HG02870 (cell line): ENCODE data around the gene CR1.
"Not testable (repeated sequence)": the region's sequence is repeated elsewhere in the genome, so short reads cannot be mapped to it uniquely, and the experiment has no call there.

Source experiments
- ATAC-seq: cut with Tn5 transposase; IDR thresholded peaks from one replicate; pipeline ENCODE4 v1.9.1; 2021; ENCODE audit warnings: mild to moderate bottlenecking, moderate library complexity; ENCODE audit not compliant: unreplicated experiment

The CR1 gene

DNA sequence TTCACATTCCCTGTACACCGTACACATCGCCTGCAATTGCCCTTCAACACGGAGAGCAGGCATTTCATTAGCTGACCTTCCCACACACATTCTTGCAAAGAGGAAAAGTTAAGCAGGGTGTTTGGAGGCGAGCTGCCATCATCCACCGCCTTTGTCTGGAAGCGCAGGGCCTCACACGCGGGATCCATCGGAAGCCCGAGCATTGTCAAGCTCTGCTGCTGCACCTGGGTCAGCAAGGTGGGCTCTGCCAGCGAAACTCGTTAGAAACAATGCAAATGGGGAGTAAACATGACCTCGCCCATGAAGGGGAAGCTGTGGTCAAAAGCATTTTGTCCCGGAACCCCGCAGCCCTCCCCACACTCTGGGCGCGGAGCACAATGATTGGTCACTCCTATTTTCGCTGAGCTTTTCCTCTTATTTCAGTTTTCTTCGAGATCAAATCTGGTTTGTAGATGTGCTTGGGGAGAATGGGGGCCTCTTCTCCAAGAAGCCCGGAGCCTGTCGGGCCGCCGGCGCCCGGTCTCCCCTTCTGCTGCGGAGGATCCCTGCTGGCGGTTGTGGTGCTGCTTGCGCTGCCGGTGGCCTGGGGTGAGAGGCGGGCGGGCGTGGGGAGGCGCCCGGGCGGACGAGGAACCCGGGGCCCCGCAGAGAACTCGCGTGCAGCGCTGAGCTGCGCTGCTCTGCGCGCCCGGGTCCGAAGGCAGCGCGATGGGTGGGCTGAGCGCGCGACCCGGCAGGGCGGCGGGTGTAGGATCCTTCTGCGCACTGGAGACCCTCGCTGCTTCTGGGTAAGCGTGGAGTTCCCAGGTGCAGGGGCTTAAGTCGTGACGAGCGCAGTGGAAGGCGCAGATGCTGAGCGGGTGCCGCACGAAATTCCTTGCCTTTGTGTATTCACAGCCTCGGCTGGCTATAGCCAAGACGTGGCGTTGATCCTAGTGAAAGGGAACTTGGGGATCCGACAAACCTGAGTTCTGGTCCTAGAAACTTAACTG, at the start of gene CR1:
Gene CR1, plus strand, starts transcription at position 357 of the 992 bp plus-strand sequence. Its CDS starts 111 bp downstream, at position 468.
- peak; percentile 41 for ATAC-seq

DNA sequence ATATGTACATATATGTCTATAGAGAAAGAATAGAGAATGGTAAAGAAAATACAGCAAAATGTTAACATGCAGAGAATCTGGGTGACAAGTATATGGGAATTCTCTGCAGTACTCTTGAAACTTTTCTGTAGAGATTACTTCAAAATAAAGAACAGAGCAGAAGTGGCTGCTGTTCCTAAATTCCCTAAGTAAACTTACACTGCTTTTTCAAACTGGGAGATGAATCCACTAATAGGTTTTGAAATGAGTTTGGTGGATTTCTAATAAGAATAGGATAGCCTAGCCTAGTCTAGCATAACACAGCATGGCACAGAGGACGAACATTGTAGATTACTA, 42.3 kb upstream of the CR1 start:
- ATAC-seq: no peak

DNA sequence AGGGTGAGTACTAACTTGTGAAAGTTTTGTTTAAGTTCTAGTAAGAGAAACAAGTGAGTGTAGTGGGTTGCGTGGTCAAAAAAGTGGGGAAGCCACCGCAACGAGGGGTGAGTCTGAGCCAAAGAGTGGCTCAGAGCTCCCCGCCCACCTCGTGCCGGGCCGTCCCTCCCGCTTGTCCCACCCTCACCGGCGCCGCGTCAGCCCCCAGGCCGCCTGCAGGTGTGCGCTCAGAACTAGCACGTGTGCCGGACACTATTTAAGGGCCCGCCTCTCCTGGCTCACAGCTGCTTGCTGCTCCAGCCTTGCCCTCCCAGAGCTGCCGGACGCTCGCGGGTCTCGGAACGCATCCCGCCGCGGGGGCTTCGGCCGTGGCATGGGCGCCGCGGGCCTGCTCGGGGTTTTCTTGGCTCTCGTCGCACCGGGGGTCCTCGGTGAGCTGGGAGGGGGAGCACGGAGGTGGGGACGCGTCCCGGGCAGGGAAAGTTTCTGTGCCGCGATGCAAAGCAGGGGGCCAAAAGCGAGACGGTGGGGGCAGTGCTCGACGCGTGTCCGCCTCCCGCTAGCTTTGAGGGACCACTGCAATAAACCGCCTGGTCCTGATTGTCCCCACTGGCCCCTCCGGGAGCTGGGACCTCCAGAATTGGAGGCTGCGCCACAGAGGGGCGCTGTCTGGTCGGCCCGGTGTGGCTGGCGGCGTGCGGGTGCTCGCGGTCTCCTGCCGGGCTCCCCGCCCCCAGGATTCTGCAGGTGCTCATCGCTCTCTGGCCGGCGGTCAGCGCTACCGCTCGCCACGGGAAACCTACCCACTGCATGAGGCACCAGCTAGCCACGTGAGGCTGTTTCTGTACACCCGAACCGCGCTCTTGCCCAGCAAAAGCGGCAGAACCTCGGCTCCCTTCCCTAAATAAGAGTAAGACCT, 41.7 kb upstream of the CR1 start, which contains the start of gene CR2:
Gene CR2, plus strand, starts transcription at position 283 of the 919 bp plus-strand sequence. Its CDS starts 91 bp downstream, at position 374.
- ATAC-seq: peak; percentile 78

DNA sequence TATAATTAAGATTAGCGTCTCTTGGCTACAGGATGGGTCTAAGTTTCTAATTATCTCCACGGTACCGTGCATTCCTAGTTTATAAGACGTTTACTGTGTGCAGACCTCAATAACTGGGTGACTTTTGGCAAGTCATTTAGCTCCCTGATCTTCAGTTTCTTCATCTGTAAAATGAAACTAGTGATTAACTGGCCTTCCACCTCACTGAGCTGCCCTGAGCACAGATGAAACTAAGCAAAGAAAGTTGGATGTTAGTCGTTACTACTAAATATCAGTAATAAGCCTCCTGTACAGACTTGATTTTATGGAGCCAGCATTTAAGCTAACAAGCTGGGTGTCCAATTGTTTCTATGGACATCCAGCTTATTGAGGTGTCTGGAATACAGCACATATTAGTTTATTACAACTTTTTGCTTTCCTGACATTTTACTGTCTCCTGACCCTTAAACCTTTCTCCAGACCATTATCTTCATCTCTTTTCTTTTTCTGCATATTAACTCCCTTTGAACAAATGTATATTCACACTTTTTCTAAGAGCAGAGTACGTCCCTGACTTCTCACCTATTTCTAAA, 40.7 kb upstream of the CR1 start:
- peak; percentile 38 for ATAC-seq

DNA sequence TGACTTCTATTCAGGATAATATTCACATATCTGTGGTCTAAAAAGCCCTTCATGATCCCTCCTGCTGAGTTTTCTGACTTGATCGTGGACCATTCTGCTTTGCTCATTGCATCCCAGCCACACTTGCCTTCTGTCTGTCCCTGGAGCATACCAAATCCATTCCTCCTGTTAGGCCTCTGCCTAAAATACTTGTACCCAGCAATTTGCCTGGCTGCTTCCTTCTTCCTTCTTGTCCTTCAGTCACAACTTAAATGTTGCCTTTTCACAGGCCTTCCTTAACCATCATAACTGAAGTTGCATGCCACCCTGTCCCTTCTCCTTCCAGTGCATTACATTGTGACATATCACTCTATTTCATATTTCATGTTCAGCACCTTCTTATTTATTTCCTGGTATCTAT, 37.5 kb upstream of the CR1 start:
- no peak for ATAC-seq

DNA sequence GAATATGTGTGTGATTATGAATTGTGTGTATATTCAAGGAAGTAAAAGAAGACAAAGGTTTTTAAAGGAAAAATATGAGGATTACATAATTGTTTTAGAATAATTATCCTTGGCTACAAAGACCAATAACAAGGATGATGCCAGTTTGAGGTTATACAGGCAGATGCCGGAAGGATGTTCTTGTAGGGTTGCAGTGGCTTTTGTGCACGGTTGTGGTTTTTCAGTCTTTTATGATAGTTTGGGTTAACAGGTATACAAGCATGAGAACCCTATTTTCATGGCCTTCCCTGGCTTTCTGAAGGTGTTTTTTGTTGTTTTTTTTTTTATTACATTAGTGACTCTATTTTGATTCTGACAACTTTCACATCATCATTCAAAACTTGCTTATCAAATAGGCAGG, 36.9 kb upstream of the CR1 start:
- ATAC-seq: no peak

DNA sequence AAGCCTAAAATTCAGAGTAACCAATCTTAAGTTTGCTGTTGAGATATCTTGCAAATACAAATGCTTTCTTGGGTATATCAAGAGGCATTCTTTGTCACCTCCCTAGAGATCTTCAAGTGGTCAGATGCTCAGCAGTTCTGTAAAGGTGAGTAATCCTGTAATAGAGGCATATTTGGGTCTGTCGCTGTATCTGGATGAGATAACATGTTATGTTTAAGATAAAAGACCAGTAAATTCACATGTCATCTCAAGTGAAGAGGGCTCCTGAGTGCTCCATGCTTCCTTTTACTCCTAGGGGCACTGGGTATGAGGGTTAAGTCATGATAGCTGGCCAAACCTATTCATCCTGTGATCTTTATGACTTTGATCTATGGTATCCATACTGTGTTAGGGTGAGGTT, 34.3 kb upstream of the CR1 start:
- no peak for ATAC-seq

DNA sequence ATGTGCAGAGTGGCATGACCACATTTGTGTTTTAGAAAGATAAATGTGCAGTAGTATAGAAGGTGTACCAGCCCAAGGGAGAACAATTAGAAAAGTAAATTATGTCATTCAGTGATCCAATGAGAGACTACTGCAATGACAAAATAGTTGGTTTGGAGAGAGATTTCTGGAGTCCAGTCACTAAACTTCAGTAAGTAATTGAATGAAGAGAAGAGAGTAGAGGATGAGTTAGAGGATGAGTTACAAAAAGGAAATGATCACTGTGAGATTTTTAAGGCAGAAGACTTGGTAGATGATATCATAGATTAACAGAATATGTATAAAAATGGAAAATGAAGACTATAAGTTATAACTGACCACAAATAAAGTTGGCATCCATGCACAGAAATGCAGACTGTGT, 33.4 kb upstream of the CR1 start:
- ATAC-seq: no peak

DNA sequence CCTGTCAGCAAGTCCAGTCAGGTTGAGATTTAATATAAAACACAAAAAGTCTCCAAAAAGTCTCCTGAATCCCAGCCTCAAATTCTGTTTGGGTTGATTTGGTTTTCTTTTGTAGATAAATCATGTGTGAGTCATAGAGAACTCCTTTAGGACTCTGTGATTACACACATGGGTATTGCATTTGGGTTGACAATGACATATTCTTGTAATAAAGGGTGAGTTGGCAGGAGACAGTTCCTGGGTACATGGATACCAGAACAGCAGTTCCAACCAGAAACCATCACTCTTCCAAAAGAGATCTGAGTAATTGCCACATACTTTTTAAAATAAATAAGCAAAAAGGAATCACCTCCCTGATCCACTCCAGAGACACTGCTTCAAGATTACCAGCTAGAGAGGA, 32.9 kb upstream of the CR1 start:
- ATAC-seq: no peak

DNA sequence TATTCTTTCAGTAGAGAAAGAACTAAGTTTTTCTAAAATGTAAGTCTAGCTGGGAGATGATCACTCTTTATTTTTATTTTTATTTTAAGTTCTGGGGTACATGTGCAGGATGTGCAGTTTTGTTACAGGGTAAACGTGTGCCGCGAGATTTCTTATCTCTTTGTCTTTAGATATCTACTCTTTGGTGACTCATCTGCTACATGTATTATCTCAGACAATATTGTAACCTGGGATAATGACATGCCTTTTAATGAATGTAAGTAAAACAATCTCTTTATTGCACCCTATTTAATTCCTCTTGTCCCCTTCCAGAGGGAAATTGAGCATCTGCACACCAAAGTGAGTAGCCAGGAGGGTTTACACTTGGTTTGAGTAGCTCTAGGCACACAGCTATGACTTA, 32.4 kb upstream of the CR1 start:
- ATAC-seq: no peak

DNA sequence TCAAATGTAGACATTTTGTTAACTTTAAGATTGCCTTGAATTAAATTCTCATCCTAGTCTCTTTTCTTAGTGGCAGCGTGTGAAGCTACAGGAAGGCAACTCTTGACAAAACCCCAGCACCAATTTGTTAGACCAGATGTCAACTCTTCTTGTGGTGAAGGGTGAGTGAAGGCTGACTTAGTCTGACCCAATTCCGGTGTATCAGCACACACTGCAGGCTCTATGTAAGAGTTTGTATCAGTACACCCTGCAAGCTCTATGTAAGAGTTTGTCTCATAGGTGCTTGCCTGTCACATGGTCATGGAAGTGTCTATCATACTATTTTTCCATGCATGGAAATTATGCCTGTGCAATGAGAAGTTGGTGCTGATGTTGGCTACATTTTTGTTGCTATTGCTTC, 25.0 kb upstream of the CR1 start:
- ATAC-seq: no peak

DNA sequence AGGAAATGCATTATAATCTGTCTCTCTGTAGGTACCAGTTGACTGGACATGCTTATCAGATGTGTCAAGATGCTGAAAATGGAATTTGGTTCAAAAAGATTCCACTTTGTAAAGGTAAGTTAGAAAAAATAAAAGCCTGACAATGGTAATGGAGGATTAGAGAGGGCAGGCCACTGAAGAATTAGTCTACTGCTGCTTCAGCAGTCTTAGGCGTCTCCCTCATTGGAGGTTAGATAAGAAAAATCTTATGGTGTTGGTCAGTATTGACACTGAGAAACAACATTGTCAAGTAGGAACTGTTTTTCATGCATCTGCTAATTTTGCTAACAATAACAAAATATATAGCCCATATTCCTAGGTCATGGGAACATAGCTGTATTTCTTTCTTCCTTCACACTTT, 21.7 kb upstream of the CR1 start:
- no peak for ATAC-seq

DNA sequence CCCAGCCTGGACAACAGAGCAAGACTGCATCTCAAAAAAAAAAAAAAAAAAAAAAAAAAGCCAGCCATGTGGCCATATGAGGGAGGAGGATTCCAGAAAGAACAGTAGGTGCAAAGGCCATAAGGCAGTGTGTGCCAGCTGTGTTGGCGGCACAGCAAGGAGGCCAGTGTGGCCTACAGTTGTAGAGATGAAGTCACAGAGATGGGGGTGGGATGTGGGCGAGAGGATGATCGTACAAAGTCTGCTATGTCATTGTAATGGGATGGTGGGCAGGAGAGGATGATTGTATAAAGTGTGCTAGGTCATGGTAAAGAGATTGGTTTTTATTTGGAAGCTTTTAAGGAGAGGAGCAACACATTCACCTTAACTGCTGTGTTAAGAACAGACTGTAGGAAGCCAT, 9.8 kb upstream of the CR1 start:
- no peak for ATAC-seq

DNA sequence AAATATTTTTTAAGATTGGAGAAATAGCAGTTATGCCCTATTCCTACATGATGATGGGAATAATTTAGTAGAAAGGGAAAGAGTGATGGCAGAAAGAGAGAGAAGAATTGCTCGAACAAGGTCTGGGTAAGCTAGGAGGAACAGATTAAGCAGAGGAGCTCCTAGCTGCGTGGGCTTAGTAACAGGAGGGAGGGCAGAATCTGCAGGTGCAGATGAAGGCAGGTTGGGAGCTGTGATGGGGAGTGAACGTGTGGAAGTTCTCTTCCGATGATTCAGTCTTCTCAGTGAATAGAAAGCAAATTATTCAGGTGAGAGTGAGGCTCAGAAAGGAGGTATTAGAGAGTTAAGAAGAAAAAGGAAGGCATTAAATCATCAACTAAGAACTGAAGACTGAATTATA, 8.3 kb upstream of the CR1 start:
- ATAC-seq: no peak

DNA sequence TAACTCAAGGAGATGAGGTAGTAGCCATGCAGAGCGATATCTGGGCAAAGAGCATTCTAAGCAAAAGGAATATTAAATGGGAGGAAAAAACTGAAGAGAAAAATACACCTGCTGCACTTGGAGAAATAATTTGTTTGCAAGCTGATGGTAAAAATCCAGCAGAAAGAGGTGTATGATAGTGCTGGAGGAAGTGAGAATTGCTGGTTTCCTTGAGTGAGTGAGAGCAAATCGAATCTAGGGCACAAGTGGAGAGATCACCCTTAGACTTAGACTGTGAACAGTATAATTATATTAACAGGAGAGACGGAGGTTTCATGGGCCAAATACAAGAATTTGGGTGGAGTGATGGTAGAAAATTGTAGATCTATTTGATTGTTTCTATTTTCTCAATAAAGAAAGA, 2.7 kb upstream of the CR1 start:
- no peak for ATAC-seq

DNA sequence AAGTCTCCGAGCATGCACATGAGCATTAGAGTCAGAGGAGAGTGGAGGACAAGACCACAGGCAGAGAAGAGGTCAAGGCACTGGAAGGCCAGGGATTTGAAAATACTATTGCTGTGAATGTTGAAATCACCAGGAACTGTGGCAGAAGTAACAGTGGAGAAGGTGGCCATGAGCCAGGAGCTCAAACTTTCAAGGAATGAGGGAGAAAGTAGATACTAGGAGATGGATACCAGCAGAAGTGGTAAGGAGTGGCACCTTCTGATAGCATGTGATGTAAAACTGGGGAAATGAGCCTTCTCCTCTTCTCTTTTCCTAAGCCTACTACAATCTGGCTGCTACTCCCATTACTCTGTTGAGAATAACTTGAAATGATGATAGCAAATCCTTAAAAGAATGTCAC, 1.8 kb upstream of the CR1 start:
- no peak for ATAC-seq

DNA sequence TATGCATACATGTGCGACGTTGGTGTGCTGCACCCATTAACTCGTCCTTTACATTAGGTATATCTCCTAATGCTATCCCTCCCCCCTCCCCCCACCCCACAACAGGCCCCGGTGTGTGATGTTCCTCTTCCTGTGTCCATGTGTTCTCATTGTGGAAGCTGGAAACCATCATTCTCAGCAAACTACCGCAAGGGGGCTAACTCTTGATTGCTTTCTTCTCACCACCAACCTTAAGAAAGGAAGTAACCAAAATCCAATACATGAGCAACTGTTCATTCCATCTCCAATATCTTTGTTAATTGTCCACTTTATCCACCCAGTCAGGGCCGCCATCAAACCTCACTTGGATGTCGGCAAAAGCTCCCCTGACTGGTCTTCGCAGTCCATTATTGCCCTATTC, 676 bp upstream of the CR1 start:
- not testable (repeated sequence) for ATAC-seq

DNA sequence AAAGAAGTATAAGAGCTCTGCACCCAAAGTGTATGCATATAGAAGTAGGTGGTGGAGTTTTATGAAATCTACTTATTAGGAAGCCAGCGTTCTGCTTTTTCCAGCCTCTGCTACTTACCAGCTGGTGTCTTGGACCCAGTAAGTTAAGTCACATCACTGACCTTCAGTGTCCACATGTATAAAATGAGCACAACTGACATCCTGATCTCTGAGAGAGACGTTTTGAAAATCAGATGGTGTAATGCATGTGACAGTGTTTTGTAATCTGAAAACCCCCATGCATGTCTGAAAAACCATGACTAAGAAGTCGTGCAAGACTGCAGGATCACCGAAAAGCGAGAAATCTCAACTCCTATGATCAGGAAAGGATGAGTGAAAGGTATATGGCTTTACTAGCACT, 2.0 kb downstream of the CR1 start:
- ATAC-seq: no peak

DNA sequence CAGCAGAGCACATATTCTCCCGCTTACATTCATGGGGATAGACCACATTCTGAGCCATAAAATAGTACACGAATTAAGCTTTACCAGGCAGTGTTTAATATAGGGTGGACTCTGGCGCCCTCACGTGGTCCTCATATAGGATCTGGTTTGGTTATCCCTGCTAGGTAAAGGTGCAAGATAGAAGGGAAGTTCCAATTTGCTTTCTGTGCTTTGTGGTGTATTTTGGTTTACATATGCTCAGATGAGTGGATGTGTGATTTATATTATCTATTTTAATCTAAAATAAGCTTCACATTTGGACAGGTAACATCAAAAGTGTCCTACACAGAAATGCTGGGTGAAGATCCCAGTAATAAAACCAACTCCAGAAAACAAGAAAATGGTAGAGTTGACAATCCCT, 3.6 kb downstream of the CR1 start:
- no peak for ATAC-seq

DNA sequence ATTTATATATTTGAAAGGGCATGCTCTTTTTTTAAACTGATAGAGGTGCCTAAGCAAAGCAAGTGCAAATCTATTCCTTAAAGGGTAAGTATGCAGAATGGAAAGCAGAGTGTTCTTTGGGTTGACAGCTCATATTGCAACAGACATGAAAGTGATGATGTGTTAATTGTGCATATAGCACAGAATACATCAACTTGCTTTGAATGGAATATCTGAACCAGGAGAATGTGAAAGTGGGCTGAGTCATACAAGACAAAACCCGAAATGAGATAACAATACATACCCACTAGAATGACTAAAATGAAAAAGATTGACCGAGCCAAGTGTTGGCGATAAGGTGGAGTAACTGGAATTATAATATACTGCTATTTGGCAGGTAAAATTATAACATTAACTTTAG, 4.3 kb downstream of the CR1 start:
- no peak for ATAC-seq

DNA sequence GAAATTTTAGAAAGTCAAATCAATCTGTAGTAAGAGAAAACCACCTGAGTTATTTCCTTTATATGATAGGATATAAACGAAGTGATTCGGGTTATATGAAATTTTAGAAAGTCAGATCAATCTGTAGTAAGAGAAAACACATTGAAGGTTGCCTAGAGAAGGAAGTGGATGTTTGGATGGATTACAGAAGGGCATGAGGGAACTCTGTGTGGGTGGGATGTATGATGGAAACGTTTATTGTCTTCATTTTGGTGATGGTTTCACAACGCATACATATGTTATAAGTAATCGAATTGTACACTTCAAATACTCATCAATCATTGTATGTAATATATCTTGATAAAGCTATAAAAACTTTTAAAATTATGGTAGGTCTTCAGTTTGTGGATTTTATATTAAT, 5.1 kb downstream of the CR1 start:
- no peak for ATAC-seq
